HG03442 (cell line): ENCODE results near the gene ADCY9.
A peak's percentile ranks its signal among the peaks of the same experiment; 100 is the strongest.

Experiments
- ATAC-seq: cut with Tn5 transposase; IDR thresholded peaks from one replicate; pipeline ENCODE4 v1.9.1; 2021; ENCODE audit warnings: mild to moderate bottlenecking, moderate library complexity; ENCODE audit not compliant: unreplicated experiment

Gene ADCY9

GRCh38 chr16:4123616-4124300 lies 7.5 kb upstream of the ADCY9 start:
- no peak for ATAC-seq

- no peak for ATAC-seq
Observed at GRCh38 chr16:4120176-4120575, 3.9 kb upstream of the ADCY9 start.

- ATAC-seq = no peak
Observed at GRCh38 chr16:4117250-4117578, 972 bp upstream of the ADCY9 start.

GRCh38 chr16:4115949-4116318 lies 308 bp downstream of the ADCY9 start:
- ATAC-seq = peak; percentile 28

GRCh38 chr16:4115209-4115948 lies 863 bp downstream of the ADCY9 start:
- peak; percentile 13 for ATAC-seq

GRCh38 chr16:4114257-4115208 lies 1.7 kb downstream of the ADCY9 start:
- no peak for ATAC-seq

- ATAC-seq = no peak
Observed at GRCh38 chr16:4113358-4114256, 2.6 kb downstream of the ADCY9 start.

- no peak for ATAC-seq
Observed at GRCh38 chr16:4111748-4112696, 4.2 kb downstream of the ADCY9 start.

- no peak for ATAC-seq
Observed at GRCh38 chr16:4110680-4111079, 5.6 kb downstream of the ADCY9 start.

GRCh38 chr16:4110065-4110464 lies 6.2 kb downstream of the ADCY9 start:
- ATAC-seq = no peak

- no peak for ATAC-seq
Observed at GRCh38 chr16:4109250-4109736, 6.9 kb downstream of the ADCY9 start.

GRCh38 chr16:4106516-4106915 lies 9.7 kb downstream of the ADCY9 start:
- no peak for ATAC-seq

GRCh38 chr16:4105848-4106247 lies 10.4 kb downstream of the ADCY9 start:
- no peak for ATAC-seq

GRCh38 chr16:4103745-4104144 lies 12.5 kb downstream of the ADCY9 start:
- ATAC-seq = no peak

GRCh38 chr16:4101421-4102219 lies 14.6 kb downstream of the ADCY9 start:
- ATAC-seq = no peak

- ATAC-seq = no peak
Observed at GRCh38 chr16:4098501-4098900, 17.7 kb downstream of the ADCY9 start.

GRCh38 chr16:4097826-4098240 lies 18.4 kb downstream of the ADCY9 start:
- ATAC-seq = no peak

GRCh38 chr16:4096509-4096908 lies 19.7 kb downstream of the ADCY9 start:
- ATAC-seq = no peak
